ENCODE results near the gene NPR2. TPM values are rescaled to one million over a fixed set of nuclear protein-coding genes. Genes with fewer than 3 reads are reported as not detected.
A peak's percentile ranks its signal among the peaks of the same experiment; 100 is the strongest.

NPR2 gene
- total and polyA plus RNA-seq, 2 of the 13 experiments (the other 11 are each of a cell fraction or from before 2014, with no cell fraction given), result 7.4 to 9.4 TPM

DNA sequence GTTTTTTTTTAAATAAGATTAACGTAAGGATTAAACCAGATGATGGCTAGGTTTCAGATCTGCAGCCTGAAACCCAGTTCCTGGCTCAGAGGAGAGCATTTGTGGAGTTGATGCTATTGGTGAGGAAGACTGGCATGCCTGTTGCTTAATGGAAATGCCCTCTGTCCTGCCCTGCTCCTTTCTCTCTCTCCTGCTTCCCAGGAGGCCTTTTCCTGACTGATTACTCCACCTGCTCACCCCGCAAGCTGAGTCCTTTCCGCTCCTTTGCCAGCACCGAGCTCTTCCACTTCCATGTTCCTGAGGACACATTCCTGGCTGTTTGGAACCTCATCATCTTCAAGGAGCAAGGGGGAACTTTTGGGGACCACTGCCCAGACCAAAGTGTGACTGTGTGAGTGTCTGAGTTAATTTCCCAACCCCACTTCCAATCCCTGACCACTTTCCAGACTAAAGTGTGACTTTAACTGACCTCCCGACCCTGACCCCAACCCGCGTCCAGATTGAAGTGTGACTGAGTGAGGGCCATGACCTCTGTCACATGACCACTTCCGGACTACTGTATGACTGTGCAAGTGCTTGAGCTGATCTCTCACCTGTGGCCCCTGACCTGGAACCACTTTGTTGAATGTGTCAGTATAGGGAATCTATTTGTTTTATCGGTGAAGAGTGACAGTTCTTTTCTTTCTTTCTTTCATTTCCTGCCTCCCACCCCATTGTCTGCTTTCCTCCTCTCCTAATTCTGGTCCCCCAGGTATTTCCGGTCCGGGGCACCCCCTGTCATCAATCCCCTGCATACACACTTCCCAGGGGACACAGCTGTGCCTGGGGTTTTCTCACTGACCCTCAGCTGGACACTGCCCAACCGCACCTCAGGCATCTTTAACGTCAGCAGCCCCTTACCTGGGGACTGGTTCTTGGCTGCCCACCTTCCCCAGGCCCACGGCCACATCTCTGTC lies 43.1 kb downstream of the NPR2 start (continued):
- peak; percentile 56; the same call in 1 of the 2 replicates for TF ChIP-seq POGZ (CRISPR knock-in tag; IDR thresholded peaks at IDR 0.05)
- TF ChIP-seq ZSCAN12 (CRISPR knock-in tag; IDR thresholded peaks at IDR 0.05), result no peak
- TF ChIP-seq ZNF326 (CRISPR knock-in tag; IDR thresholded peaks at IDR 0.05; ENCODE audit: borderline replicate concordance), result no peak
- no peak for TF ChIP-seq SP5 (CRISPR knock-in tag; IDR thresholded peaks at IDR 0.05; ENCODE audit: borderline replicate concordance, low read depth)
- TF ChIP-seq ZSCAN22 (CRISPR knock-in tag; IDR thresholded peaks at IDR 0.05), result no peak
- peak; percentile 99 for TF ChIP-seq NR2C2 (CRISPR knock-in tag; IDR thresholded peaks at IDR 0.05; ENCODE audit: borderline replicate concordance)
- TF ChIP-seq ZNF598 (CRISPR knock-in tag; IDR thresholded peaks at IDR 0.05; ENCODE audit: borderline replicate concordance), result no peak
- TF ChIP-seq SYNCRIP (IDR thresholded peaks at IDR 0.05; ENCODE audit: insufficient read depth, low read depth, low read length), result no peak
- no peak for TF ChIP-seq HNRNPK (IDR thresholded peaks at IDR 0.05; ENCODE audit: low read depth, low read length, poor library complexity, severe bottlenecking)
- TF ChIP-seq ZNF747 (CRISPR knock-in tag; IDR thresholded peaks at IDR 0.05; ENCODE audit: borderline replicate concordance), result no peak
- no peak for TF ChIP-seq ZNF230 (CRISPR knock-in tag; IDR thresholded peaks at IDR 0.05)
- TF ChIP-seq, protein P1, sequence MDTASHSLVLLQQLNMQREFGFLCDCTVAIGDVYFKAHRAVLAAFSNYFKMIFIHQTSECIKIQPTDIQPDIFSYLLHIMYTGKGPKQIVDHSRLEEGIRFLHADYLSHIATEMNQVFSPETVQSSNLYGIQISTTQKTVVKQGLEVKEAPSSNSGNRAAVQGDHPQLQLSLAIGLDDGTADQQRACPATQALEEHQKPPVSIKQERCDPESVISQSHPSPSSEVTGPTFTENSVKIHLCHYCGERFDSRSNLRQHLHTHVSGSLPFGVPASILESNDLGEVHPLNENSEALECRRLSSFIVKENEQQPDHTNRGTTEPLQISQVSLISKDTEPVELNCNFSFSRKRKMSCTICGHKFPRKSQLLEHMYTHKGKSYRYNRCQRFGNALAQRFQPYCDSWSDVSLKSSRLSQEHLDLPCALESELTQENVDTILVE (CRISPR knock-in tag; IDR thresholded peaks at IDR 0.05), result no peak
- TF ChIP-seq ZNF33B (CRISPR knock-in tag; IDR thresholded peaks at IDR 0.05), result no peak
- TF ChIP-seq, protein P2, sequence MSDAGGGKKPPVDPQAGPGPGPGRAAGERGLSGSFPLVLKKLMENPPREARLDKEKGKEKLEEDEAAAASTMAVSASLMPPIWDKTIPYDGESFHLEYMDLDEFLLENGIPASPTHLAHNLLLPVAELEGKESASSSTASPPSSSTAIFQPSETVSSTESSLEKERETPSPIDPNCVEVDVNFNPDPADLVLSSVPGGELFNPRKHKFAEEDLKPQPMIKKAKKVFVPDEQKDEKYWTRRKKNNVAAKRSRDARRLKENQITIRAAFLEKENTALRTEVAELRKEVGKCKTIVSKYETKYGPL (CRISPR knock-in tag; IDR thresholded peaks at IDR 0.05), result no peak
- TF ChIP-seq, protein P3, sequence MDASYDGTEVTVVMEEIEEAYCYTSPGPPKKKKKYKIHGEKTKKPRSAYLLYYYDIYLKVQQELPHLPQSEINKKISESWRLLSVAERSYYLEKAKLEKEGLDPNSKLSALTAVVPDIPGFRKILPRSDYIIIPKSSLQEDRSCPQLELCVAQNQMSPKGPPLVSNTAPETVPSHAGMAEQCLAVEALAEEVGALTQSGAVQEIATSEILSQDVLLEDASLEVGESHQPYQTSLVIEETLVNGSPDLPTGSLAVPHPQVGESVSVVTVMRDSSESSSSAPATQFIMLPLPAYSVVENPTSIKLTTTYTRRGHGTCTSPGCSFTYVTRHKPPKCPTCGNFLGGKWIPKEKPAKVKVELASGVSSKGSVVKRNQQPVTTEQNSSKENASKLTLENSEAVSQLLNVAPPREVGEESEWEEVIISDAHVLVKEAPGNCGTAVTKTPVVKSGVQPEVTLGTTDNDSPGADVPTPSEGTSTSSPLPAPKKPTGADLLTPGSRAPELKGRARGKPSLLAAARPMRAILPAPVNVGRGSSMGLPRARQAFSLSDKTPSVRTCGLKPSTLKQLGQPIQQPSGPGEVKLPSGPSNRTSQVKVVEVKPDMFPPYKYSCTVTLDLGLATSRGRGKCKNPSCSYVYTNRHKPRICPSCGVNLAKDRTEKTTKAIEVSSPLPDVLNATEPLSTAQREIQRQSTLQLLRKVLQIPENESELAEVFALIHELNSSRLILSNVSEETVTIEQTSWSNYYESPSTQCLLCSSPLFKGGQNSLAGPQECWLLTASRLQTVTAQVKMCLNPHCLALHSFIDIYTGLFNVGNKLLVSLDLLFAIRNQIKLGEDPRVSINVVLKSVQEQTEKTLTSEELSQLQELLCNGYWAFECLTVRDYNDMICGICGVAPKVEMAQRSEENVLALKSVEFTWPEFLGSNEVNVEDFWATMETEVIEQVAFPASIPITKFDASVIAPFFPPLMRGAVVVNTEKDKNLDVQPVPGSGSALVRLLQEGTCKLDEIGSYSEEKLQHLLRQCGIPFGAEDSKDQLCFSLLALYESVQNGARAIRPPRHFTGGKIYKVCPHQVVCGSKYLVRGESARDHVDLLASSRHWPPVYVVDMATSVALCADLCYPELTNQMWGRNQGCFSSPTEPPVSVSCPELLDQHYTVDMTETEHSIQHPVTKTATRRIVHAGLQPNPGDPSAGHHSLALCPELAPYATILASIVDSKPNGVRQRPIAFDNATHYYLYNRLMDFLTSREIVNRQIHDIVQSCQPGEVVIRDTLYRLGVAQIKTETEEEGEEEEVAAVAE (CRISPR knock-in tag; IDR thresholded peaks at IDR 0.05; ENCODE audit: borderline replicate concordance), result no peak
- TF ChIP-seq ELF3 (CRISPR knock-in tag; IDR thresholded peaks at IDR 0.05), result no peak
- peak; percentile 94 for TF ChIP-seq RARA (CRISPR knock-in tag; IDR thresholded peaks at IDR 0.05)
- TF ChIP-seq ZNF136 (CRISPR knock-in tag; IDR thresholded peaks at IDR 0.05; ENCODE audit: low read depth), result no peak
- peak; percentile 46; the same call in 1 of the 2 replicates for TF ChIP-seq GABPA (IDR thresholded peaks at IDR 0.05; ENCODE audit: low read depth, low read length)
- TF ChIP-seq GABPA (CRISPR knock-in tag; IDR thresholded peaks at IDR 0.05; ENCODE audit: low read depth), result peak; percentile 90
- TF ChIP-seq EP300 (IDR thresholded peaks at IDR 0.05; ENCODE audit: low read depth in 2 of 2, low read length in 2 of 2), result 0 out of 4 replicates have a peak, but pooled peaks of 1 of the 2 experiments have one; percentile 34
- TF ChIP-seq EP300 (CRISPR knock-in tag; IDR thresholded peaks at IDR 0.05; ENCODE audit: borderline replicate concordance), result peak; percentile 12; the same call in 1 of the 2 replicates
